ENCODE results near the gene TLE3.

Gene TLE3

GRCh38 chr15:70069716-70070115, 28.0 kb downstream of the TLE3 start:
- H3K4me3 ChIP-seq (ENCODE audit: low read depth, low read length), result no peak overlapping the region
- peaks cover 7% of the 10 kb centered on the region for H3K79me2 ChIP-seq (ENCODE audit: control insufficient read depth, insufficient read depth, low read length, unreplicated experiment)
- peaks cover 25% of the 10 kb centered on the region; the same call in 1 of the 2 replicates for H3K36me3 ChIP-seq (ENCODE audit: insufficient read depth, low read length)
- H3K4me1 ChIP-seq (ENCODE audit: control insufficient read depth, insufficient read depth, low read length, unreplicated experiment), result no peaks in the 10 kb centered on the region
- no peak overlapping the region for H2AFZ ChIP-seq (ENCODE audit: low read length, unreplicated experiment)
- no peaks in the 10 kb centered on the region for H3K27me3 ChIP-seq (ENCODE audit: insufficient read depth, low read length)
- H3K27ac ChIP-seq (ENCODE audit: low read depth, low read length), result no peak overlapping the region

- no peak overlapping the region for H3K4me3 ChIP-seq (ENCODE audit: low read depth, low read length)
- no peaks in the 10 kb centered on the region for H3K4me1 ChIP-seq (ENCODE audit: control insufficient read depth, insufficient read depth, low read length, unreplicated experiment)
- no peak overlapping the region for H3K27ac ChIP-seq (ENCODE audit: low read depth, low read length)
- no peak overlapping the region for H2AFZ ChIP-seq (ENCODE audit: low read length, unreplicated experiment)
- no peaks in the 10 kb centered on the region for H3K27me3 ChIP-seq (ENCODE audit: insufficient read depth, low read length)
- peaks cover 19% of the 10 kb centered on the region; the same call in 1 of the 2 replicates for H3K36me3 ChIP-seq (ENCODE audit: insufficient read depth, low read length)
- peaks cover 7% of the 10 kb centered on the region for H3K79me2 ChIP-seq (ENCODE audit: control insufficient read depth, insufficient read depth, low read length, unreplicated experiment)
Measured at GRCh38 chr15:70068783-70069565, 28.7 kb downstream of the TLE3 start.

GRCh38 chr15:70067681-70068080, 30.0 kb downstream of the TLE3 start:
- Histone ChIP-seq H3K36me3 (ENCODE audit: insufficient read depth, low read length) (peaks cover 16% of the 10 kb centered on the region; the same call in 1 of the 2 replicates), H3K79me2 (ENCODE audit: control insufficient read depth, insufficient read depth, low read length, unreplicated experiment) (peaks cover 3% of the 10 kb centered on the region)

GRCh38 chr15:70067011-70067410, 30.7 kb downstream of the TLE3 start:
- no peak overlapping the region for H3K4me3 ChIP-seq (ENCODE audit: low read depth, low read length)

More at GRCh38 chr15:70067681-70068080, 30.0 kb downstream of the TLE3 start:
- Histone ChIP-seq H3K4me3 (ENCODE audit: low read depth, low read length) (no peak overlapping the region), H3K4me1 (ENCODE audit: control insufficient read depth, insufficient read depth, low read length, unreplicated experiment) (no peaks in the 10 kb centered on the region), H2AFZ (ENCODE audit: low read length, unreplicated experiment) (no peak overlapping the region), H3K27ac (ENCODE audit: low read depth, low read length) (no peak overlapping the region), H3K27me3 (ENCODE audit: insufficient read depth, low read length) (no peaks in the 10 kb centered on the region)

GRCh38 chr15:70066447-70066846, 31.3 kb downstream of the TLE3 start:
- H2AFZ ChIP-seq (ENCODE audit: low read length, unreplicated experiment), result no peak overlapping the region
- H3K4me3 ChIP-seq (ENCODE audit: low read depth, low read length), result no peak overlapping the region
- no peak overlapping the region for H3K27ac ChIP-seq (ENCODE audit: low read depth, low read length)
- no peaks in the 10 kb centered on the region for H3K4me1 ChIP-seq (ENCODE audit: control insufficient read depth, insufficient read depth, low read length, unreplicated experiment)
- no peaks in the 10 kb centered on the region for H3K27me3 ChIP-seq (ENCODE audit: insufficient read depth, low read length)
- H3K36me3 ChIP-seq (ENCODE audit: insufficient read depth, low read length), result peaks cover 14% of the 10 kb centered on the region; the same call in 1 of the 2 replicates
- H3K79me2 ChIP-seq (ENCODE audit: control insufficient read depth, insufficient read depth, low read length, unreplicated experiment), result peaks cover 3% of the 10 kb centered on the region

More at GRCh38 chr15:70067011-70067410, 30.7 kb downstream of the TLE3 start:
- Histone ChIP-seq H3K36me3 (ENCODE audit: insufficient read depth, low read length) (peaks cover 16% of the 10 kb centered on the region; the same call in 1 of the 2 replicates), H3K79me2 (ENCODE audit: control insufficient read depth, insufficient read depth, low read length, unreplicated experiment) (peaks cover 3% of the 10 kb centered on the region), H2AFZ (ENCODE audit: low read length, unreplicated experiment) (no peak overlapping the region), H3K4me1 (ENCODE audit: control insufficient read depth, insufficient read depth, low read length, unreplicated experiment) (no peaks in the 10 kb centered on the region), H3K27ac (ENCODE audit: low read depth, low read length) (no peak overlapping the region), H3K27me3 (ENCODE audit: insufficient read depth, low read length) (no peaks in the 10 kb centered on the region)

- H3K27ac ChIP-seq (ENCODE audit: low read depth, low read length), result no peak overlapping the region
- no peak overlapping the region for H3K4me3 ChIP-seq (ENCODE audit: low read depth, low read length)
- peaks cover 3% of the 10 kb centered on the region for H3K79me2 ChIP-seq (ENCODE audit: control insufficient read depth, insufficient read depth, low read length, unreplicated experiment)
- peaks cover 13% of the 10 kb centered on the region; the same call in 1 of the 2 replicates for H3K36me3 ChIP-seq (ENCODE audit: insufficient read depth, low read length)
- H3K4me1 ChIP-seq (ENCODE audit: control insufficient read depth, insufficient read depth, low read length, unreplicated experiment), result no peaks in the 10 kb centered on the region
- no peaks in the 10 kb centered on the region for H3K27me3 ChIP-seq (ENCODE audit: insufficient read depth, low read length)
- no peak overlapping the region for H2AFZ ChIP-seq (ENCODE audit: low read length, unreplicated experiment)
Measured at GRCh38 chr15:70066004-70066403, 31.7 kb downstream of the TLE3 start.

- Histone ChIP-seq H3K27me3 (ENCODE audit: insufficient read depth, low read length) (no peaks in the 10 kb centered on the region), H3K27ac (ENCODE audit: low read depth, low read length) (no peak overlapping the region), H3K36me3 (ENCODE audit: insufficient read depth, low read length) (peaks cover 10% of the 10 kb centered on the region; the same call in 1 of the 2 replicates)
Measured at GRCh38 chr15:70065006-70065722, 32.6 kb downstream of the TLE3 start.

GRCh38 chr15:70064441-70064840, 33.3 kb downstream of the TLE3 start:
- Histone ChIP-seq H3K79me2 (ENCODE audit: control insufficient read depth, insufficient read depth, low read length, unreplicated experiment) (peaks cover 3% of the 10 kb centered on the region), H3K36me3 (ENCODE audit: insufficient read depth, low read length) (peaks cover 15% of the 10 kb centered on the region; the same call in 1 of the 2 replicates), H3K27me3 (ENCODE audit: insufficient read depth, low read length) (no peaks in the 10 kb centered on the region)

More at GRCh38 chr15:70065006-70065722, 32.6 kb downstream of the TLE3 start:
- H3K4me1 ChIP-seq (ENCODE audit: control insufficient read depth, insufficient read depth, low read length, unreplicated experiment), result no peaks in the 10 kb centered on the region
- no peak overlapping the region for H3K4me3 ChIP-seq (ENCODE audit: low read depth, low read length)
- H2AFZ ChIP-seq (ENCODE audit: low read length, unreplicated experiment), result no peak overlapping the region
- peaks cover 3% of the 10 kb centered on the region for H3K79me2 ChIP-seq (ENCODE audit: control insufficient read depth, insufficient read depth, low read length, unreplicated experiment)

GRCh38 chr15:70063980-70064379, 33.7 kb downstream of the TLE3 start:
- Histone ChIP-seq H3K36me3 (ENCODE audit: insufficient read depth, low read length) (peaks cover 15% of the 10 kb centered on the region; the same call in 1 of the 2 replicates), H2AFZ (ENCODE audit: low read length, unreplicated experiment) (no peak overlapping the region), H3K27me3 (ENCODE audit: insufficient read depth, low read length) (no peaks in the 10 kb centered on the region), H3K4me3 (ENCODE audit: low read depth, low read length) (no peak overlapping the region), H3K27ac (ENCODE audit: low read depth, low read length) (no peak overlapping the region), H3K79me2 (ENCODE audit: control insufficient read depth, insufficient read depth, low read length, unreplicated experiment) (peaks cover 3% of the 10 kb centered on the region), H3K4me1 (ENCODE audit: control insufficient read depth, insufficient read depth, low read length, unreplicated experiment) (no peaks in the 10 kb centered on the region)

More at GRCh38 chr15:70064441-70064840, 33.3 kb downstream of the TLE3 start:
- Histone ChIP-seq H3K4me3 (ENCODE audit: low read depth, low read length) (no peak overlapping the region), H2AFZ (ENCODE audit: low read length, unreplicated experiment) (no peak overlapping the region), H3K27ac (ENCODE audit: low read depth, low read length) (no peak overlapping the region), H3K4me1 (ENCODE audit: control insufficient read depth, insufficient read depth, low read length, unreplicated experiment) (no peaks in the 10 kb centered on the region)

- Histone ChIP-seq H3K27me3 (ENCODE audit: insufficient read depth, low read length) (no peaks in the 10 kb centered on the region), H3K27ac (ENCODE audit: low read depth, low read length) (no peak overlapping the region), H3K79me2 (ENCODE audit: control insufficient read depth, insufficient read depth, low read length, unreplicated experiment) (peaks cover 3% of the 10 kb centered on the region), H3K4me3 (ENCODE audit: low read depth, low read length) (no peak overlapping the region), H3K4me1 (ENCODE audit: control insufficient read depth, insufficient read depth, low read length, unreplicated experiment) (no peaks in the 10 kb centered on the region), H3K36me3 (ENCODE audit: insufficient read depth, low read length) (peaks cover 11% of the 10 kb centered on the region; the same call in 1 of the 2 replicates), H2AFZ (ENCODE audit: low read length, unreplicated experiment) (no peak overlapping the region)
Measured at GRCh38 chr15:70063261-70063925, 34.3 kb downstream of the TLE3 start.
